HG03139 (cell line): ENCODE measurements around the gene MAGIX.

ENCODE experiments used
- ATAC-seq: cut with Tn5 transposase; IDR thresholded peaks from one replicate; pipeline ENCODE4 v1.9.1; 2021; ENCODE audit not compliant: unreplicated experiment

Gene MAGIX

GRCh38 chrX:49204017-49204416 is 41.5 kb downstream of the MAGIX start:
- no peak for ATAC-seq

DNA sequence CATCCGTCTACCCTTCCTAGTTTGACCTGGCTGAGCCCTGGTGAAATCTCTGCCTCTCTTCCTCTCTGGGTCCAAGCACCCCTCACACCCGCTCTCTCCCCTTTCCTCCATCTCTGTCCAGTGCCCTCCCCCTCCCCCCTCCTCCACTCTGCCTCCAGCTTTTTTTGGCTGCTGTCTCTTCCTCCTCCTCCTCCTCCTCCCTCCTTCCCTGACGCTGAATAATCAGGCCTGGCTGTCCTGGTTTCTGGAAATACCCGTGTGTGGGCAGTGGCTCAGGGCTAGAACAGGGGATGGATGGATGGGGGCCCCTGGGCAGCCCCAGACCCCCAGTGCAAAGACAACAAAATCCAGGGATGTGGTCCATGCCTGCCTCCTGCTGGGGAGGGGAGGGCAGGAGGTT is 42.2 kb downstream of the MAGIX start:
- no peak for ATAC-seq

DNA sequence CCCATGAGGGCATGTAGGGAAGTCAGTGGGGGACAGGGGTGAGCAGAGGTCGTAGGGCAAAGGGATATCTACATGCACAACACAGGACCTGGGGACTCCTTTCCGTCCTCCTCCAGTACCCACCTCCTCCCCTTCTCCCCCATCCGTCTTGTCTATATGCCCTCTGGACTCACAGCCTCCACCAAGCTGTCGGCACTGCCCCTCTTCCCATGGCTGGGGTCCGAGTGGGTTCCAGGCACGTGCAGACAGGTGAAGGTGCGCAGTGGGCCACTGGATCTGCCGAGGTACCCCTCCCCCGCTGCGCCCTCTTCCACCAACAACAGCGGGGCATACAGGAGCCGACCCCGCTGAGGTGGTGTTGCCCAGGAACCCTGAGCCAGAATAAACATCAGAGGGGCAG is 42.9 kb downstream of the MAGIX start:
- no peak for ATAC-seq

DNA sequence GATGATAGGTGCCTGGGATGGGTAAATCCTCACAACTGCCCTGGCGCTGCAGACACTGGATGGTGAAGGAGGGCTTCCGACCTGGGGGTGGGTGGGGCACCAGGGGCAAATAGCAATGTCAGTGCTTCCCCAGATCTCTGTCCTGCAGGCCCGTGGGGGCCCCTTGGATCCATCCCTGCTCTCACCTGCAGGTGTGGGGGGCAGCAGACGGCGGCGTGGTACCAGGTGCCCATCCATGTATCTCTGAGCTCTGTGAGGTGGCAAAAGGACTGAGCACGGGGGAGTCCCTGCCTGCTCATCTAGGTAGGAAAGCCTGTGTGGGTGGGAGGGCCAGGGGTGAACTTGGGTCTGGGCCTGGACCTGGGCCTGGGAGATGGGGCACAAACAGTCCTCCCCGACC is 44.0 kb downstream of the MAGIX start:
- no peak for ATAC-seq

GRCh38 chrX:49208399-49208798 is 45.8 kb downstream of the MAGIX start:
- no peak for ATAC-seq

- ATAC-seq: no peak
These were observed 47.1 kb downstream of the MAGIX start for GRCh38 chrX:49209434-49210251.

DNA sequence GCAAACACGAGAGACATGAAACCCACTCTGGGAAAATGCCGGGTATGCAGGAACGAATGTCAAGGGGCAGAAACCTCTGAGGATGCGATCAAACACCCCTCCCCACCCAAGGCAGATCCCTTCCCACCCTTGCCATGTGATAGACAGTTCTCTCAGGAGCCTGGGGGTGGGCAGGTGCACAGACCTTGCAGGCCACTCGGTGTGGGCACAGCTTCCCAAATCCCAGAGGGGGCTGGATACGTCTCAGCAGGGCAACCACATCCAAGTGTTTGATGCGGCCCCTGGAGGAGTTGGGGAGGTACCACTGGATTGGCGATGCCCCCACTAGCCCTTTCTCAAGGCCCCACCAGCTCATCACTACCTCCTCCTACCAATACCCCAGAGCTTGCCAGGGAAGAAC is 47.8 kb downstream of the MAGIX start:
- ATAC-seq: no peak

DNA sequence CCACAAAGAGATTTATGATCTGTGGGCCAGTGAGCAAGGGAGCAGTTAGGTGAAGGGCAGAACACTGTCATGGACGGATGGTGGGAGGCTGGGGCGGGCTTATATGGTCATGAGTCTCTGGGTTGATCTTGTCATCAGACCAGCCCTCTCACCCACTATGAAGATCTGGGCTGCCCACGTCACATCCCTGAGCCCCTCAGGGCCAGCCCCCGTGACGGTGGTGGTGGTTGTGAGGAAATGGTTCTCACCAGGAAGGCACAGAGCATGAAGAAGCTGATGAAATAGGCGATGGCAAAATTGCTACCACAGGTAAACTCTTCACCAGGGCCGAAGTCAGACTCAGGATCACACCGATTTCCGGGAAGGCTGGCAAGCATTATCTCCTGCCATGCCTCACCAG is 48.5 kb downstream of the MAGIX start:
- no peak for ATAC-seq

DNA sequence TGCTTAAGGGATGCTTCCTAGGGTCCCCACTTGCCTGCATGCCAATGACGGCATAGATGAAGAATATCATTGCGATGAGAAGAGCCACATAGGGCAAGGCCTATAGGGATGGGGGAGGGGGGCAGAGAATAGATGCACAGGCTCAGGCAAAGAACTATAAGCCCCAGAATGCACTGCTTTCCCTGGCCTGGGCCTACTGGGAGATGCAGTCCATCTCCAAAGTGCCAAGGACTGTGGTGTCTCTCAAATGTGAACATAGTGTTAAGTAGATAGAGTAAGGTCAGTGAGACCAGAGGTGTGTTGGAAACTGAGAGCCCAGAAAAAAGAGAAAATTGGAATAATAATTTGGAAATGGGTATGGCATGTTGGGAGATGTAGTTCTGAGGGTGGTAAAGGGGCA is 49.7 kb downstream of the MAGIX start:
- ATAC-seq: no peak

GRCh38 chrX:49212861-49213260 is 50.3 kb downstream of the MAGIX start:
- no peak for ATAC-seq

GRCh38 chrX:49214416-49214815 is 51.9 kb downstream of the MAGIX start:
- ATAC-seq: no peak

GRCh38 chrX:49214996-49215526 is 52.5 kb downstream of the MAGIX start:
- ATAC-seq: no peak
